Lung (tissue), 12 donors: ENCODE results near the gene C4orf46. TPM values are rescaled to one million over a fixed set of nuclear protein-coding genes. Genes with fewer than 3 reads are reported as not detected.

ENCODE experiments used
- ATAC-seq: fragments of 200-7000 bp; cut with Tn5 transposase; one replicate; pipeline ENCODE4 v1.9.1; 2020; ENCODE audit warnings: moderate number of reproducible peaks; ENCODE audit not compliant: insufficient read depth, low FRiP score
- DNase-seq, 3 donors: peaks; one replicate each; pipeline ENCODE4 v3.0.0-alpha.2; 2013 to 2017
- H3K27ac ChIP-seq, 2 donors: one replicate each; pipeline ENCODE4 v1.5.1; 2013; ENCODE audit warnings: mild to moderate bottlenecking in 2 of 2, moderate library complexity in 2 of 2, control low read depth in 1 of 2, inconsistent platforms in 1 of 2, low read depth in 1 of 2, low read length in 1 of 2
- H3K27me3 ChIP-seq, 3 donors: one replicate each; pipeline ENCODE4 v1.5.1; 2013; ENCODE audit warnings: low read length in 2 of 3; ENCODE audit not compliant: control insufficient read depth in 3 of 3, insufficient read depth in 3 of 3
- H3K36me3 ChIP-seq, 4 donors: one replicate each; pipeline ENCODE4 v1.5.1; 2013; ENCODE audit warnings: low read length in 4 of 4, mild to moderate bottlenecking in 1 of 4, moderate library complexity in 1 of 4; ENCODE audit not compliant: control insufficient read depth in 4 of 4, insufficient read depth in 4 of 4
- H3K4me1 ChIP-seq, 5 donors: one replicate each; pipeline ENCODE4 v1.5.1; 2013; ENCODE audit warnings: low read length in 5 of 5, mild to moderate bottlenecking in 2 of 5, moderate library complexity in 1 of 5; ENCODE audit not compliant: control insufficient read depth in 5 of 5, insufficient read depth in 5 of 5
- H3K4me3 ChIP-seq: one replicate; pipeline ENCODE4 v1.5.1; 2013; ENCODE audit warnings: mild to moderate bottlenecking, control low read depth, moderate library complexity
- H3K9ac ChIP-seq, 2 donors: one replicate each; pipeline ENCODE4 v1.5.1; 2013; ENCODE audit warnings: low read length in 2 of 2, control low read depth in 1 of 2; ENCODE audit not compliant: insufficient read depth in 1 of 2
- H3K9me3 ChIP-seq, 4 donors: one replicate each; pipeline ENCODE4 v1.5.1; 2013; ENCODE audit warnings: low read length in 3 of 4, mild to moderate bottlenecking in 1 of 4, moderate library complexity in 1 of 4; ENCODE audit not compliant: control insufficient read depth in 4 of 4, insufficient read depth in 3 of 4
- WGBS, 2 donors: extraction: QIAGEN DNeasy Blood & Tissue Kit; methylation state at CpG; one replicate each; pipeline ENCODE4 v1.1.7; 2013; 5-methylcytosine and 5-hydroxymethylcytosine counted together
- polyA plus RNA-seq, 2 donors: library from polyadenylated mRNA; stranded (reverse); fragments of 200-250 nt; gene quantifications; one replicate each; pipeline ENCODE4 v1.2.1, GENCODE V29; 2013
- total RNA-seq, 2 donors: library from RNA; depleted of rRNA in 1 of 2; stranded (reverse); fragments of >200 nt in 1 of 2; gene quantifications; one replicate each; pipeline ENCODE4 v1.2.1, GENCODE V29; 2014 to 2021
- TF ChIP-seq, protein P1 (sequence below): IDR thresholded peaks from 2 replicates; pipeline ENCODE4 v1.5.1; 2012; ENCODE audit warnings: mild to moderate bottlenecking; ENCODE audit errors: control extremely low read depth, extremely low read depth
- donor health status: control.
- donor health status: control.
- donor health status: Bipolar disorder and iron deficiency.
- donor health status: healthy.
- donor health status: DM: yes; HTN: yes; CAD: no.

The C4orf46 gene
- total and polyA plus RNA-seq, 4 donors: 2.7 to 31.3 (median 3.2) TPM

DNA sequence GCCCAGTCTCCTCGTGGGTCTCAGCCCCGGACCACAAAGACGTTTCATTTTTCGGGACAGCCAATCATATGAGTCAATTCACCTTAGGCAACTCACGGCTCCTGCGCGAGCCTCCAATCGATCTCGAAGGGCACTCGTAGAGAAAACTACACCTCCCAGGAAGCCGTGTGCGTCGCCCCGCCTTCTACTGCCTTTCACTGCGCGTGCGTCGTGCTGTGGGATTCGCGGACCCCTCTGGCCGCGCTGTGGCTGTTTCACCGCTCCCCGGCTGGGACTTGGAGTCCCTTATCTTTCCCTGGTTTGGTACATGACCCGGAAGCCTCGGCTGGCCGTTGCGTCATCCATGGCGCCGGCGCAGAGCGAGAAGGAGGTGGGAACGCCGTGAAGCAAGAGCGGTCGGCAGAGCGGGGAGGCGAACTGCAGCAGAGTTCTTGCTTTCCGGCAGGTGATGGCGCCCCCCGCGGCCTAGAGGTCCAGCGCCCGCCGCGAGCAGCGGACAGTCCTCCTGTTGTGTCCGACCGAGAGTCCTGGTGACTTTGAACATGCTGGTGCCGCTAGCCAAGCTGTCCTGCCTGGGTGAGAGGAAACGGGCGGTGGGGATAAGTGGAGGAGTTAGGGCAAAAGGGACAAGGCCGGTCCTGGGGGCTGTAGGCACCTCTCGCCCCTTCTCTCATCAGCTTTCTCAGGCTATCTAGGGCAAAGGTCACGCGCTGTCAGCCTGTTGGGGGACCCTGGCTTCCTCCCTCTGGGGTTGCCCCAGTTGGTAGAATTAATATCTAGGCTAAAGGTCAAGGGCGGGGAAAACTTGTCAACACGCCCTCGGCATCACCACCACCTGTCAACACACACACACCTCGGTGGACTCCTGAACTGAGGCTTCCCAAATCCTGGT lies 474 bp upstream of the C4orf46 start, which contains the start of gene ETFDH:
Gene ETFDH, plus strand, starts transcription at position 382 of the 892 bp plus-strand sequence. Its CDS starts 161 bp downstream, at position 543.
- H3K27ac ChIP-seq: peak within 1 kb of the TSS; percentile 95 to 97
- ATAC-seq (peak; percentile 93), DNase-seq (peak; percentile 100)
- WGBS, 2 donors: 0% methylated on average over 60 of the region's 60 CpGs
- no peaks in the 10 kb centered on the region for H3K9me3 ChIP-seq
- peaks cover 0 to 18% (median 0%) of the 10 kb centered on the region in 5 donors for H3K4me1 ChIP-seq
- peaks cover 0 to 3% (median 1%) of the 10 kb centered on the region in 4 donors for H3K36me3 ChIP-seq
- H3K27me3 ChIP-seq: no peaks in the 10 kb centered on the region
- peak within 1 kb of the TSS; percentile 95 to 98 for H3K9ac ChIP-seq
- TF ChIP-seq, protein P1, sequence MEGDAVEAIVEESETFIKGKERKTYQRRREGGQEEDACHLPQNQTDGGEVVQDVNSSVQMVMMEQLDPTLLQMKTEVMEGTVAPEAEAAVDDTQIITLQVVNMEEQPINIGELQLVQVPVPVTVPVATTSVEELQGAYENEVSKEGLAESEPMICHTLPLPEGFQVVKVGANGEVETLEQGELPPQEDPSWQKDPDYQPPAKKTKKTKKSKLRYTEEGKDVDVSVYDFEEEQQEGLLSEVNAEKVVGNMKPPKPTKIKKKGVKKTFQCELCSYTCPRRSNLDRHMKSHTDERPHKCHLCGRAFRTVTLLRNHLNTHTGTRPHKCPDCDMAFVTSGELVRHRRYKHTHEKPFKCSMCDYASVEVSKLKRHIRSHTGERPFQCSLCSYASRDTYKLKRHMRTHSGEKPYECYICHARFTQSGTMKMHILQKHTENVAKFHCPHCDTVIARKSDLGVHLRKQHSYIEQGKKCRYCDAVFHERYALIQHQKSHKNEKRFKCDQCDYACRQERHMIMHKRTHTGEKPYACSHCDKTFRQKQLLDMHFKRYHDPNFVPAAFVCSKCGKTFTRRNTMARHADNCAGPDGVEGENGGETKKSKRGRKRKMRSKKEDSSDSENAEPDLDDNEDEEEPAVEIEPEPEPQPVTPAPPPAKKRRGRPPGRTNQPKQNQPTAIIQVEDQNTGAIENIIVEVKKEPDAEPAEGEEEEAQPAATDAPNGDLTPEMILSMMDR: peak; percentile 60
- peak within 1 kb of the TSS; percentile 74 for H3K4me3 ChIP-seq

DNA sequence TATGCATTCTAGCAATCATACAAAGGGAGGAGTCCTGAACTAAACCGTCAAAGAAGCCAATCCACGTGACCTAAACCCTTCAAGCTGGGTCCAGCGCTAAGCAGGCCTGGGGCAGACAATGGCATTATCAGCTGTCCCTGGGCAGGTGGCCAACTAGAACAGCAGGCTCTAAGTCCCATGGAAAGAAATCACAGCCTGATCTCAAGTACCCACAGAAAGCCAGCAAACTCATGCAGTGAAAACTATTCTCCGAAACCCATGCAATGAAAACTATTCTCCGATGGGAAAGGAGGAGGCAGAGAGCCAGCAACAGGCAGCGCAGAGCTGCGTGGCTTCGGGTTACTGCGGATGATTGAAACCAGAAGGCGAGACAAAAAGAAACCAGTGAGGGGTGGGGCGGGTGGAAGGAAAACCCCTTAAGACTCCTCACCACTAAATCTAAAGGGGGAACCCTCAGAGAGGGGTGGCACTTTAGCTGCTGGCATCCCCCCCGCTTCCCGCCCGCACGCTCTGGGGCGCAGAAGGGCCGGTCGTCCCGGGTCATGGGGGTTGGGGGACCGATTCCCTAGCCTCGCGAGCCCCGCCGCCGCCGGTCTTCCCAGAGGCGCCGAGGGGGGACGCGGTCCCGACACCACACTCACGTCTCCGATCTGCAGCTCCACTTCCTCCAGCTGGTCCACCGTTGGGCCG lies 567 bp downstream of the C4orf46 start:
- no peaks in the 10 kb centered on the region for H3K9me3 ChIP-seq
- H3K4me1 ChIP-seq: peaks cover 0 to 18% (median 0%) of the 10 kb centered on the region in 5 donors
- peak; percentile 7 for ATAC-seq
- peak overlapping the region; percentile 88 to 95 for H3K27ac ChIP-seq
- no peaks in the 10 kb centered on the region for H3K27me3 ChIP-seq
- TF ChIP-seq, protein P1: no peak
- peaks cover 0 to 3% (median 1%) of the 10 kb centered on the region in 4 donors for H3K36me3 ChIP-seq
- 0% methylated on average over 35 of the region's 35 CpGs for WGBS, 2 donors
- peak overlapping the region; percentile 74 for H3K4me3 ChIP-seq
- peak overlapping the region; percentile 42 to 89 for H3K9ac ChIP-seq
- DNase-seq: peak; percentile 88 to 95 (median 94)

DNA sequence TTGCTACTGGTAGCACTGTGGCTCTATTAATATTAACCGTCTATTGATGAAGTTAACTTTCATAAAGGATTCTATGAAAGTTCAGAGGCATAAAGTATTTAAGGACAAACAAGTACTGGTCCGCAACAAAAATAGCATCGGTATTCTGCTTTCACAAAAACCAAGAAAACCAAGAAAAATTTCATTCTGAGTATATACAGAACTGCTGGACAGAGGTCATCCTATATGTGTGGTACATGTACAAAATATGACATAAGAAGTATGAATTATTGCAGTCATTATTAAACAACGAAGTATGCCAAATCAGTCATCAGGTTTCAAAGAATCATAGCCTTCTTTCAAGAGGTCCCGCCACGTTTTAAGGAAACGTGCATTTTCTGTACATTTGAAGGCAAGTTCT lies 2.4 kb downstream of the C4orf46 start:
- 85 to 91% methylated on average over 7 of the region's 7 CpGs for WGBS, 2 donors
- no peak for DNase-seq
- H3K36me3 ChIP-seq: peaks cover 0 to 3% (median 1%) of the 10 kb centered on the region in 4 donors
- peaks cover 0 to 18% (median 0%) of the 10 kb centered on the region in 5 donors for H3K4me1 ChIP-seq
- H3K27me3 ChIP-seq: no peaks in the 10 kb centered on the region
- TF ChIP-seq, protein P1: no peak
- no peaks in the 10 kb centered on the region for H3K9me3 ChIP-seq
- ATAC-seq: no peak
- no peak overlapping the region for H3K4me3 ChIP-seq
- no peak overlapping the region for H3K9ac ChIP-seq
- no peak overlapping the region for H3K27ac ChIP-seq
